NT2/D1 (cell line): ENCODE results near the gene IMMP2L.

Experiments used
- SUZ12 ChIP-seq: IDR thresholded peaks from 2 replicates; pipeline ENCODE4 v1.6.1; 2011; ENCODE audit not compliant: insufficient read length, insufficient read depth; ENCODE audit errors: extremely low read depth
- YY1 ChIP-seq: IDR thresholded peaks from 2 replicates; pipeline ENCODE4 v1.6.1; 2011; ENCODE audit not compliant: insufficient read length, insufficient read depth
- ZNF274 ChIP-seq: IDR thresholded peaks from 2 replicates; pipeline ENCODE4 v1.6.1; 2011; ENCODE audit warnings: mild to moderate bottlenecking, low read depth, low read length

GRCh38 chr7:111076205-111076604 lies 486.1 kb downstream of the IMMP2L start:
- TF ChIP-seq SUZ12 (no peak), ZNF274 (no peak), YY1 (no peak)
